VCaP (cell line): ENCODE measurements around the gene SLC6A6.

Experiments
- H3K27ac ChIP-seq: fragments of 450-650 bp; 2 replicates; pipeline ENCODE4 v1.5.1; 2017
- CTCF ChIP-seq: fragments of 450-650 bp; conservative IDR thresholded peaks from 2 replicates; pipeline ENCODE4 v1.5.1; 2017; ENCODE audit warnings: mild to moderate bottlenecking, moderate library complexity

SLC6A6 gene

GRCh38 chr3:14424711-14425580, 22.5 kb downstream of the SLC6A6 start:
- H3K27ac ChIP-seq: no peak overlapping the region
- TF ChIP-seq CTCF: no peak

GRCh38 chr3:14425581-14426304, 23.3 kb downstream of the SLC6A6 start:
- H3K27ac ChIP-seq: no peak overlapping the region
- TF ChIP-seq CTCF: no peak

DNA sequence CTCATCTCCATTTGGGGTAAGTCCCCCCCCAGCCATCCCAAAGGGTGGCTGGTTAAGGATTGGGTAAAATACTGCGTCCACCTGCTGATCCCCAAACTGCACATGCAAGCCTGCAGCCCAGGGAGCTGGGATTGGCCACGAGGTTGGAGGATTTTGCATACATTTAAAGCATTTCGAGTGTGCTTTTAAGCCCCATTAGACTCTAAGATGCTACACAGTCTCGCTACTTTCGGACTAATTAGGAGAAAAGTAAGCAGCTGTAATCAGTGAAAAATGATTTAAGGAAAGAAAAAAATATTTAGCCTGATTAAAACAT, 23.9 kb downstream of the SLC6A6 start:
- TF ChIP-seq CTCF: no peak
- H3K27ac ChIP-seq: no peak overlapping the region

- no peak overlapping the region for H3K27ac ChIP-seq
- TF ChIP-seq CTCF: no peak
Observed at GRCh38 chr3:14428087-14429033, 26.0 kb downstream of the SLC6A6 start.

- TF ChIP-seq CTCF: no peak
- H3K27ac ChIP-seq: no peak overlapping the region
Observed at GRCh38 chr3:14429237-14429636, 26.8 kb downstream of the SLC6A6 start.

GRCh38 chr3:14429640-14430039, 27.2 kb downstream of the SLC6A6 start:
- no peak overlapping the region for H3K27ac ChIP-seq
- no peak for TF ChIP-seq CTCF

GRCh38 chr3:14430053-14430452, 27.6 kb downstream of the SLC6A6 start:
- H3K27ac ChIP-seq: no peak overlapping the region

More at GRCh38 chr3:14430053-14430452, 27.6 kb downstream of the SLC6A6 start:
- no peak for TF ChIP-seq CTCF
